ENCODE results near the gene FBXO45. TPM values are rescaled to one million over a fixed set of nuclear protein-coding genes. Genes with fewer than 3 reads are reported as not detected.
A peak's percentile ranks its signal among the peaks of the same experiment; 100 is the strongest.

The FBXO45 gene
- total and polyA plus RNA-seq, 2 of the 13 experiments (the other 11 are each of a cell fraction or from before 2014, with no cell fraction given), result 7.0 to 12.1 TPM

GRCh38 chr3:196518966-196519717, 49.3 kb upstream of the FBXO45 start (continued):
- TF ChIP-seq, protein P1, sequence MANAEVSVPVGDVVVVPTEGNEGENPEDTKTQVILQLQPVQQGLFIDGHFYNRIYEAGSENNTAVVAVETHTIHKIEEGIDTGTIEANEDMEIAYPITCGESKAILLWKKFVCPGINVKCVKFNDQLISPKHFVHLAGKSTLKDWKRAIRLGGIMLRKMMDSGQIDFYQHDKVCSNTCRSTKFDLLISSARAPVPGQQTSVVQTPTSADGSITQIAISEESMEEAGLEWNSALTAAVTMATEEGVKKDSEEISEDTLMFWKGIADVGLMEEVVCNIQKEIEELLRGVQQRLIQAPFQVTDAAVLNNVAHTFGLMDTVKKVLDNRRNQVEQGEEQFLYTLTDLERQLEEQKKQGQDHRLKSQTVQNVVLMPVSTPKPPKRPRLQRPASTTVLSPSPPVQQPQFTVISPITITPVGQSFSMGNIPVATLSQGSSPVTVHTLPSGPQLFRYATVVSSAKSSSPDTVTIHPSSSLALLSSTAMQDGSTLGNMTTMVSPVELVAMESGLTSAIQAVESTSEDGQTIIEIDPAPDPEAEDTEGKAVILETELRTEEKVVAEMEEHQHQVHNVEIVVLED (CRISPR knock-in tag; IDR thresholded peaks at IDR 0.05; ENCODE audit: borderline replicate concordance), result 0 out of 2 replicates have a peak, but pooled peaks have one; percentile 28
- TF ChIP-seq ZBTB40 (IDR thresholded peaks at IDR 0.05), result no peak
- no peak for TF ChIP-seq ZBTB40 (CRISPR knock-in tag; IDR thresholded peaks at IDR 0.05)
- no peak for TF ChIP-seq ZNF720 (CRISPR knock-in tag; IDR thresholded peaks at IDR 0.05)
- no peak for TF ChIP-seq PRMT3 (CRISPR knock-in tag; IDR thresholded peaks at IDR 0.05; ENCODE audit: borderline replicate concordance, low read depth)
- no peak for TF ChIP-seq NAIF1 (CRISPR knock-in tag; IDR thresholded peaks at IDR 0.05; ENCODE audit: borderline replicate concordance)
- no peak for TF ChIP-seq XRCC5 (optimal IDR thresholded peaks at IDR 0.05; ENCODE audit: low read length)
- no peak for TF ChIP-seq PAF1 (CRISPR knock-in tag; IDR thresholded peaks at IDR 0.05)
- peak; percentile 60 for TF ChIP-seq SAP130 (CRISPR knock-in tag; IDR thresholded peaks at IDR 0.05; ENCODE audit: low read depth)
- no peak for TF ChIP-seq ZNF792 (CRISPR knock-in tag; IDR thresholded peaks at IDR 0.05)
- TF ChIP-seq RNF2 (conservative IDR thresholded peaks at IDR 0.05; ENCODE audit: low read depth), result 0 out of 2 replicates have a peak, but pooled peaks have one; percentile 45
- TF ChIP-seq ZNF614 (CRISPR knock-in tag; IDR thresholded peaks at IDR 0.05; ENCODE audit: borderline replicate concordance), result peak; percentile 43; the same call in 1 of the 2 replicates
- 0 out of 2 replicates have a peak, but pooled peaks have one; percentile 20 for TF ChIP-seq MXD4 (CRISPR knock-in tag; IDR thresholded peaks at IDR 0.05)
- TF ChIP-seq ATM (IDR thresholded peaks at IDR 0.05; ENCODE audit: borderline replicate concordance), result no peak
- no peak for TF ChIP-seq GPN1 (CRISPR knock-in tag; IDR thresholded peaks at IDR 0.05; ENCODE audit: borderline replicate concordance)
